HEK293 (cell line): ENCODE results near the gene G3BP1.

Experiments
- CTCF ChIA-PET: fragments of 350-600 bp; formaldehyde crosslinking; extraction: SDS; loops from one replicate; lab custom pipeline; 2021; ENCODE audit warnings: antibody characterized with exemption; lab: Yijun Ruan, JAX
- POLR2A ChIA-PET: fragments of 300-600 bp; formaldehyde crosslinking; extraction: SDS; loops from one replicate; lab custom pipeline; 2020; ENCODE audit warnings: antibody characterized with exemption, inconsistent platforms; lab: Yijun Ruan, JAX
- H3K27ac ChIP-seq: fragments of 200-500 bp; sonication (Bioruptor generic); 2 replicates; pipeline ENCODE4 v1.5.1; 2014; ENCODE audit warnings: low read depth, low read length, control low read depth, inconsistent platforms; ENCODE audit errors: extremely low read depth
- H3K36me3 ChIP-seq, 2 experiments: fragments of 200-500 bp in 1 of 2; sonication (Bioruptor generic) in 1 of 2; 1 replicate in 1 of 2; 2 replicates in 1 of 2; pipeline ENCODE4 v1.5.1; 2014 to 2017; ENCODE audit warnings: inconsistent platforms in 2 of 2, low read length in 2 of 2; ENCODE audit not compliant: control insufficient read depth in 2 of 2, insufficient read depth in 1 of 2
- H3K4me1 ChIP-seq: fragments of 200-500 bp; sonication (Bioruptor generic); 2 replicates; pipeline ENCODE4 v1.5.1; 2014; ENCODE audit warnings: mild to moderate bottlenecking, low read length, inconsistent platforms; ENCODE audit not compliant: control insufficient read depth, insufficient read depth
- H3K4me3 ChIP-seq: 2 replicates; pipeline ENCODE4 v1.5.1; 2011; ENCODE audit warnings: low read depth, mild to moderate bottlenecking, control low read depth, low read length, moderate library complexity
- H3K9me3 ChIP-seq: fragments of 200-500 bp; sonication (Bioruptor generic); 2 replicates; pipeline ENCODE4 v1.5.1; 2014; ENCODE audit warnings: low read depth, low read length, inconsistent platforms; ENCODE audit not compliant: control insufficient read depth, insufficient read depth
- CTCF ChIP-seq: fragments of 450-650 bp; formaldehyde crosslinking; IDR thresholded peaks from 2 replicates; pipeline ENCODE4 v1.5.1; 2016; ENCODE audit warnings: missing biosample characterization, missing genetic modification characterization
- GLIS1 ChIP-seq: fragments of 450-650 bp; formaldehyde crosslinking; IDR thresholded peaks from 2 replicates; pipeline ENCODE4 v1.5.1; 2016; ENCODE audit warnings: missing biosample characterization, missing genetic modification characterization
- HOXA7 ChIP-seq: sonication (generic); formaldehyde crosslinking; IDR thresholded peaks from 2 replicates; pipeline ENCODE4 v1.8.1; 2022; ENCODE audit warnings: missing genetic modification reagents, borderline replicate concordance
- KLF10 ChIP-seq: fragments of 450-650 bp; IDR thresholded peaks from 2 replicates; pipeline ENCODE4 v1.5.1; 2018; ENCODE audit warnings: missing biosample characterization, mild to moderate bottlenecking, missing genetic modification characterization
- PRDM1 ChIP-seq: fragments of 450-650 bp; formaldehyde crosslinking; IDR thresholded peaks from 2 replicates; pipeline ENCODE4; 2016; ENCODE audit warnings: missing biosample characterization, missing genetic modification characterization
- SP2 ChIP-seq: fragments of 450-650 bp; formaldehyde crosslinking; IDR thresholded peaks from 2 replicates; pipeline ENCODE4 v1.5.1; 2016; ENCODE audit warnings: missing biosample characterization, missing genetic modification characterization
- ZFP41 ChIP-seq: fragments of 450-650 bp; formaldehyde crosslinking; IDR thresholded peaks from 2 replicates; pipeline ENCODE4 v1.5.1; 2016; ENCODE audit warnings: missing biosample characterization, missing genetic modification characterization, borderline replicate concordance
- ZIC2 ChIP-seq: fragments of 450-650 bp; formaldehyde crosslinking; IDR thresholded peaks from 2 replicates; pipeline ENCODE4 v1.5.1; 2016; ENCODE audit warnings: missing biosample characterization, missing genetic modification characterization
- ZNF16 ChIP-seq: fragments of 450-650 bp; formaldehyde crosslinking; IDR thresholded peaks from 2 replicates; pipeline ENCODE4 v1.5.1; 2016; ENCODE audit warnings: low read depth, missing biosample characterization, missing genetic modification characterization
- ZNF169 ChIP-seq: fragments of 450-650 bp; formaldehyde crosslinking; IDR thresholded peaks from 2 replicates; pipeline ENCODE4 v1.5.1; 2016; ENCODE audit warnings: missing biosample characterization, missing genetic modification characterization
- ZNF174 ChIP-seq: fragments of 450-650 bp; formaldehyde crosslinking; IDR thresholded peaks from 2 replicates; pipeline ENCODE4 v1.5.0; 2017; ENCODE audit warnings: missing biosample characterization, mild to moderate bottlenecking, missing genetic modification characterization
- ZNF26 ChIP-seq: fragments of 450-650 bp; formaldehyde crosslinking; IDR thresholded peaks from 2 replicates; pipeline ENCODE4 v1.5.1; 2016; ENCODE audit warnings: missing biosample characterization, missing genetic modification characterization
- ZNF335 ChIP-seq: fragments of 450-650 bp; formaldehyde crosslinking; conservative IDR thresholded peaks from 2 replicates; pipeline ENCODE4 v1.5.1; 2016; ENCODE audit warnings: missing biosample characterization, missing genetic modification characterization
- ZNF391 ChIP-seq: fragments of 450-650 bp; formaldehyde crosslinking; IDR thresholded peaks from 2 replicates; pipeline ENCODE4 v1.5.1; 2016; ENCODE audit warnings: low read depth, missing biosample characterization, missing genetic modification characterization, borderline replicate concordance
- ZNF404 ChIP-seq: fragments of 450-650 bp; formaldehyde crosslinking; IDR thresholded peaks from 2 replicates; pipeline ENCODE4 v1.5.1; 2017; ENCODE audit warnings: missing biosample characterization, missing genetic modification characterization
- ZNF416 ChIP-seq: fragments of 450-650 bp; formaldehyde crosslinking; IDR thresholded peaks from 2 replicates; pipeline ENCODE4 v1.5.1; 2016; ENCODE audit warnings: missing biosample characterization, missing genetic modification characterization
- ZNF433 ChIP-seq: fragments of 450-650 bp; formaldehyde crosslinking; IDR thresholded peaks from 2 replicates; pipeline ENCODE4 v1.5.1; 2016; ENCODE audit warnings: missing biosample characterization, missing genetic modification characterization, low read depth
- ZNF555 ChIP-seq: fragments of 450-650 bp; formaldehyde crosslinking; conservative IDR thresholded peaks from 2 replicates; pipeline ENCODE4 v1.5.1; 2017; ENCODE audit warnings: missing biosample characterization, mild to moderate bottlenecking, missing genetic modification characterization, inconsistent platforms
- ZNF558 ChIP-seq: fragments of 450-650 bp; formaldehyde crosslinking; IDR thresholded peaks from 2 replicates; pipeline ENCODE4 v1.5.1; 2016; ENCODE audit warnings: missing biosample characterization, missing genetic modification characterization
- ZNF600 ChIP-seq: fragments of 450-650 bp; formaldehyde crosslinking; IDR thresholded peaks from 2 replicates; pipeline ENCODE4 v1.5.1; 2016; ENCODE audit warnings: missing biosample characterization, missing genetic modification characterization
- ZNF660 ChIP-seq: fragments of 450-650 bp; IDR thresholded peaks from 2 replicates; pipeline ENCODE4 v1.5.1; 2018; ENCODE audit warnings: missing biosample characterization, mild to moderate bottlenecking, missing genetic modification characterization
- ZNF701 ChIP-seq: fragments of 450-650 bp; formaldehyde crosslinking; IDR thresholded peaks from 2 replicates; pipeline ENCODE4 v1.5.1; 2016; ENCODE audit warnings: missing biosample characterization, missing genetic modification characterization
- ZNF76 ChIP-seq: fragments of 450-650 bp; formaldehyde crosslinking; IDR thresholded peaks from 2 replicates; pipeline ENCODE4; 2016; ENCODE audit warnings: low read depth, missing biosample characterization, missing genetic modification characterization, borderline replicate concordance
- ZXDB ChIP-seq: fragments of 450-650 bp; formaldehyde crosslinking; IDR thresholded peaks from 2 replicates; pipeline ENCODE4 v1.5.1; 2016; ENCODE audit warnings: missing biosample characterization, missing genetic modification characterization
- TF ChIP-seq, protein P1 (sequence below): fragments of 450-650 bp; formaldehyde crosslinking; IDR thresholded peaks from 2 replicates; pipeline ENCODE4 v1.5.1; 2016; ENCODE audit warnings: missing biosample characterization, missing genetic modification characterization
- TF ChIP-seq, protein P2 (sequence below): fragments of 450-650 bp; formaldehyde crosslinking; IDR thresholded peaks from 2 replicates; pipeline ENCODE4 v1.5.1; 2017; ENCODE audit warnings: missing biosample characterization, mild to moderate bottlenecking, missing genetic modification characterization, moderate library complexity

G3BP1 gene

DNA sequence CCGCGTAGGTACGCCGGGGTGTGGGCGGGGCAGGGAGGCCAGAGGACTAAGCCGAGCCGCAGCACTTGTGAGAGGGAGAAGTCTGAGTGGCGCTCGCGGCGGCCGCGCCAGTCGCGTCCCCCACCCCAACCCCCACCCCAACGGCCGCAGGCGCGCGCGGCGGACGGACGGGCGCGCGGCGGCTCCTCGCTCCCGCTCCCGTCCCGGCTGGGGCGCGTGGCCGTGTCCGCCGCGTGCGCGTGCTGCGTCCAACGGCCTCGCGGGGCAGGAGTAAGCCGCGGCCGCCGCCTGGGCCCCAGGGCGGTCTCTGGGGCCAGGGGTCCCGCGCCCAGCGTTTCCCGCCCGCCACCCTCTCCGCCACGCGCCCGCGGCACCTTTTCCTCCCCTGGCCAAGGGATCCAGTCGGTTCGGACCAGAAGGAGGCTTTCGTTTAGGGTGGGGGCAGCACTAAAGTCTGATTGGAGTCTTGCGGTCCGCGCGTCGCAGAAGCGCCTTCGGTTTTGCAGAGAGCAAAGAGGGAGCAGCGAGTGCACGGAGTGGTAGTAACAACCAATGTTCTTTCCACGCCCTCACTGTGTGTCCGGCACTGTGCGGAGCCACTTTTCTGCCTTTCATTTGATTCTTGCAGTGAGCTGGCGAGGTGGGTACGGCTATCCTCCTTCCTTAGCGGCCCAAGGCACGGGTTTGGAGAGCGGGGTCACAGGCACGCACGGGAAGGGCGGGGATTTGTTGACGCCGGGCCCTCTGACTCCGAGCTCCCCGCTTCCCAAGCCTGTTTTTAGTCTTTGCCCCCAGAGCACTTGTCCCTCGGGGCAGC is 483 bp downstream of the G3BP1 start (continued):
- TF ChIP-seq ZNF169 (no peak), ZNF416 (tag by site-specific recombination) (no peak), ZIC2 (tag by site-specific recombination) (no peak), KLF10 (tag by site-specific recombination) (no peak), ZNF76 (tag by site-specific recombination) (no peak), ZNF174 (tag by site-specific recombination) (no peak), ZFP41 (tag by site-specific recombination) (no peak), ZNF558 (tag by site-specific recombination) (no peak), SP2 (tag by site-specific recombination) (peak; percentile 34), ZNF391 (tag by site-specific recombination) (no peak), ZNF26 (tag by site-specific recombination) (no peak), CTCF (0 out of 2 replicates have a peak, but pooled peaks have one; percentile 7), ZNF701 (tag by site-specific recombination) (no peak)
- TF ChIP-seq, protein P1, sequence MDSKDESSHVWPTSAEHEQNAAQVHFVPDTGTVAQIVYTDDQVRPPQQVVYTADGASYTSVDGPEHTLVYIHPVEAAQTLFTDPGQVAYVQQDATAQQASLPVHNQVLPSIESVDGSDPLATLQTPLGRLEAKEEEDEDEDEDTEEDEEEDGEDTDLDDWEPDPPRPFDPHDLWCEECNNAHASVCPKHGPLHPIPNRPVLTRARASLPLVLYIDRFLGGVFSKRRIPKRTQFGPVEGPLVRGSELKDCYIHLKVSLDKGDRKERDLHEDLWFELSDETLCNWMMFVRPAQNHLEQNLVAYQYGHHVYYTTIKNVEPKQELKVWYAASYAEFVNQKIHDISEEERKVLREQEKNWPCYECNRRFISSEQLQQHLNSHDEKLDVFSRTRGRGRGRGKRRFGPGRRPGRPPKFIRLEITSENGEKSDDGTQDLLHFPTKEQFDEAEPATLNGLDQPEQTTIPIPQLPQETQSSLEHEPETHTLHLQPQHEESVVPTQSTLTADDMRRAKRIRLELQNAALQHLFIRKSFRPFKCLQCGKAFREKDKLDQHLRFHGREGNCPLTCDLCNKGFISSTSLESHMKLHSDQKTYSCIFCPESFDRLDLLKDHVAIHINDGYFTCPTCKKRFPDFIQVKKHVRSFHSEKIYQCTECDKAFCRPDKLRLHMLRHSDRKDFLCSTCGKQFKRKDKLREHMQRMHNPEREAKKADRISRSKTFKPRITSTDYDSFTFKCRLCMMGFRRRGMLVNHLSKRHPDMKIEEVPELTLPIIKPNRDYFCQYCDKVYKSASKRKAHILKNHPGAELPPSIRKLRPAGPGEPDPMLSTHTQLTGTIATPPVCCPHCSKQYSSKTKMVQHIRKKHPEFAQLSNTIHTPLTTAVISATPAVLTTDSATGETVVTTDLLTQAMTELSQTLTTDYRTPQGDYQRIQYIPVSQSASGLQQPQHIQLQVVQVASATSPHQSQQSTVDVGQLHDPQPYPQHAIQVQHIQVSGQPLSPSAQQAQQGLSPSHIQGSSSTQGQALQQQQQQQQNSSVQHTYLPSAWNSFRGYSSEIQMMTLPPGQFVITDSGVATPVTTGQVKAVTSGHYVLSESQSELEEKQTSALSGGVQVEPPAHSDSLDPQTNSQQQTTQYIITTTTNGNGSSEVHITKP (tag by site-specific recombination) = no peak

DNA sequence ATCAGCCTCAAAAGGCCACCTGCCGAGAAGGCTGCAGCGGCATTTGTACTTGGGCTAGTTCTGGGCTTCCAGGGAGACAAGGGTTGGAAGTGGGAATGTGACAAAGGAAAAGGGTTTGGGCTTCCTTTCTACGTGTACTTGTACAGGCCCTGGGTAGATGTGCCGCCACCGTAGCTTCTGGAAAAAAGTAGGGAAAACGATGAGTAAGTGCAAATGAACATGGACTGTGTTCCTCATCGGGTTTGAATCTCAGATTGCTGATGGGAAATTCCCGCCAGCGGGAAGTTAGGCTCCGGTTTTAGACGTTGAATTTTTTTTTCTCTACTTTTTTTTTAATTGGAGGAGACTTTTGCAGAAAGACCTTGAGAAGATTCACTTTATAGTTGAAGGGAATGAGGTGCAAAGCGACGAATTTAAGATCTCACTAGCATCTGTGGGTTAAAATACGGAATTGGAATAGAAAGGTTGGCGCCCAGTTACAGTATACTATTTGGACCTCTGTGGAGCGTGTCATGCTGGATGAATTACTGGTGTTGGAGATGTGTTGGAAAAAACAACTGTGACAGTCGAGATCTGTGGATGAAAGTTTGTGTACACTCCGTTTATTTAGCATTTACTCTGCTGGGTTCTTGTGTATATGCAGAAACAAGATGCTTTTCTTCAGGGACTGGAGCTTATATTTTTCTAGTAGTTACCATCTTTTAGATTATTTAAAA is 1.2 kb downstream of the G3BP1 start:
- Histone ChIP-seq H3K4me3 (peak overlapping the region; percentile 89), H3K4me1 (peaks cover 16% of the 10 kb centered on the region), H3K36me3 (peaks cover 4 to 24% of the 10 kb centered on the region in 2 experiments; a peak in 2 of 3 replicates), H3K9me3 (no peaks in the 10 kb centered on the region), H3K27ac (peak overlapping the region; percentile 89)
- CTCF ChIA-PET = interaction anchor here (0.6 to 2.3 kb wide), 3 partner anchors 13 to 190 kb away, joined by 3 to 5 read pairs (median 5); no protein-coding TSS in a partner anchor
- POLR2A ChIA-PET = interaction anchor here (0.5 to 4.7 kb wide), 9 partner anchors 8 to 520 kb away, joined by 3 to 58 read pairs (median 6); partner anchors contain the start of gene ATOX1
- TF ChIP-seq ZNF555 (tag by site-specific recombination) = no peak
- no peak for TF ChIP-seq ZNF16 (tag by site-specific recombination)
- TF ChIP-seq ZNF660 (tag by site-specific recombination) = peak; percentile 13; the same call in 1 of the 2 replicates
- peak; percentile 5; the same call in 1 of the 2 replicates for TF ChIP-seq ZXDB (tag by site-specific recombination)
- TF ChIP-seq ZNF433 (tag by site-specific recombination) = no peak
- peak; percentile 47; the same call in 1 of the 2 replicates for TF ChIP-seq PRDM1
- 0 out of 2 replicates have a peak, but pooled peaks have one; percentile 2 for TF ChIP-seq ZNF600
- TF ChIP-seq, protein P2, sequence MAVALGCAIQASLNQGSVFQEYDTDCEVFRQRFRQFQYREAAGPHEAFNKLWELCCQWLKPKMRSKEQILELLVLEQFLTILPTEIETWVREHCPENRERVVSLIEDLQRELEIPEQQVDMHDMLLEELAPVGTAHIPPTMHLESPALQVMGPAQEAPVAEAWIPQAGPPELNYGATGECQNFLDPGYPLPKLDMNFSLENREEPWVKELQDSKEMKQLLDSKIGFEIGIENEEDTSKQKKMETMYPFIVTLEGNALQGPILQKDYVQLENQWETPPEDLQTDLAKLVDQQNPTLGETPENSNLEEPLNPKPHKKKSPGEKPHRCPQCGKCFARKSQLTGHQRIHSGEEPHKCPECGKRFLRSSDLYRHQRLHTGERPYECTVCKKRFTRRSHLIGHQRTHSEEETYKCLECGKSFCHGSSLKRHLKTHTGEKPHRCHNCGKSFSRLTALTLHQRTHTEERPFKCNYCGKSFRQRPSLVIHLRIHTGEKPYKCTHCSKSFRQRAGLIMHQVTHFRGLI (tag by site-specific recombination) = no peak
- TF ChIP-seq GLIS1 (tag by site-specific recombination) = peak; percentile 33; the same call in 1 of the 2 replicates
- peak; percentile 52 for TF ChIP-seq ZNF335 (tag by site-specific recombination)
- no peak for TF ChIP-seq ZNF404 (tag by site-specific recombination)
- no peak for TF ChIP-seq HOXA7 (CRISPR knock-in tag)
